HepG2 (cell line): ENCODE measurements around the gene ASIC3. TPM values are rescaled to one million over a fixed set of nuclear protein-coding genes. Genes with fewer than 3 reads are reported as not detected.

Experiments used
- CBFB ChIP-seq: sonication (generic); formaldehyde crosslinking; IDR thresholded peaks from 2 replicates; pipeline ENCODE4 v1.4.0; 2020; ENCODE audit warnings: missing genetic modification reagents
- CCDC6 ChIP-seq: sonication (generic); formaldehyde crosslinking; IDR thresholded peaks from 2 replicates; pipeline ENCODE4 v1.8.1; 2022; ENCODE audit warnings: mild to moderate bottlenecking, missing genetic modification reagents, moderate library complexity
- MBNL3 ChIP-seq: fragments of 250-450 bp; sonication (Bioruptor Pico); conservative IDR thresholded peaks from 2 replicates; pipeline ENCODE4 v1.8.0; 2022; ENCODE audit warnings: mild to moderate bottlenecking, inconsistent platforms
- NCOA2 ChIP-seq: sonication (generic); formaldehyde crosslinking; IDR thresholded peaks from 2 replicates; pipeline ENCODE4 v1.8.0; 2022; ENCODE audit warnings: inconsistent platforms
- TCF7 ChIP-seq: sonication (generic); IDR thresholded peaks from 2 replicates; pipeline ENCODE4 v1.6.1; 2016; ENCODE audit warnings: antibody characterized with exemption, low read depth
- TFAP4 ChIP-seq: sonication (generic); IDR thresholded peaks from 2 replicates; pipeline ENCODE4 v1.6.1; 2016; ENCODE audit warnings: low read depth, borderline replicate concordance
- ZBTB42 ChIP-seq: sonication (generic); formaldehyde crosslinking; IDR thresholded peaks from 2 replicates; pipeline ENCODE4 v1.5.0; 2020; ENCODE audit warnings: mild to moderate bottlenecking, missing genetic modification reagents
- ZHX1 ChIP-seq: sonication (generic); formaldehyde crosslinking; IDR thresholded peaks from 2 replicates; pipeline ENCODE4 v1.8.1; 2022; ENCODE audit warnings: low read depth, mild to moderate bottlenecking, missing genetic modification reagents
- ZNF563 ChIP-seq: sonication (generic); formaldehyde crosslinking; IDR thresholded peaks from 2 replicates; pipeline ENCODE4 v1.8.0; 2022; ENCODE audit warnings: mild to moderate bottlenecking, moderate library complexity, missing genetic modification reagents
- ZNF788 ChIP-seq: sonication (generic); formaldehyde crosslinking; IDR thresholded peaks from 2 replicates; pipeline ENCODE4 v1.5.0; 2020; ENCODE audit warnings: mild to moderate bottlenecking, missing genetic modification reagents, borderline replicate concordance
- ZNF800 ChIP-seq: sonication (generic); formaldehyde crosslinking; IDR thresholded peaks from 2 replicates; pipeline ENCODE4 v1.4.0; 2020; ENCODE audit warnings: missing genetic modification reagents
- ZXDC ChIP-seq: sonication (generic); formaldehyde crosslinking; IDR thresholded peaks from 2 replicates; pipeline ENCODE4 v1.5.0; 2020; ENCODE audit warnings: mild to moderate bottlenecking, missing genetic modification reagents
- polyA plus RNA-seq, 8 experiments: library from polyadenylated mRNA; depleted of rRNA in 3 of 8; stranded (reverse) in 7 of 8; unstranded in 1 of 8; fragments of >200 nt; fragmentation: Illumina TruSeq in 4 of 8; extraction: Trizol in 4 of 8; gene quantifications; 2 replicates each; pipeline versions ENCODE4 v1.2.1 to v1.2.3, GENCODE V29; 2011 to 2016; ENCODE audit warnings: low read depth in 4 of 8, missing spikeins in 1 of 8, mixed read lengths in 1 of 8; ENCODE audit not compliant: insufficient read depth in 1 of 8
- total RNA-seq, 5 experiments: library from RNA; depleted of rRNA; stranded (reverse); fragments of >200 nt; fragmentation: Illumina TruSeq; extraction: Trizol; gene quantifications; 2 replicates each; pipeline ENCODE4 v1.2.3, GENCODE V29; 2016; ENCODE audit warnings: low read depth in 1 of 5
- TF ChIP-seq, protein P1 (sequence below): sonication (generic); formaldehyde crosslinking; IDR thresholded peaks from 2 replicates; pipeline ENCODE4 v1.4.0; 2020; ENCODE audit warnings: missing genetic modification reagents
- TF ChIP-seq, protein P2 (sequence below): sonication (generic); formaldehyde crosslinking; IDR thresholded peaks from 2 replicates; pipeline ENCODE4 v1.5.1; 2020; ENCODE audit warnings: missing genetic modification reagents, mild to moderate bottlenecking, borderline replicate concordance

Gene ASIC3
- total and polyA plus RNA-seq, 2 of the 13 experiments (the other 11 are each of a cell fraction or from before 2014, with no cell fraction given), result 0.51 TPM; not detected in 1

GRCh38 chr7:151008511-151009323 is 39.6 kb upstream of the ASIC3 start (continued):
- TF ChIP-seq ZXDC (CRISPR knock-in tag), result no peak
- TF ChIP-seq CBFB (CRISPR knock-in tag), result no peak
- TF ChIP-seq TCF7, result no peak
- TF ChIP-seq, protein P1, sequence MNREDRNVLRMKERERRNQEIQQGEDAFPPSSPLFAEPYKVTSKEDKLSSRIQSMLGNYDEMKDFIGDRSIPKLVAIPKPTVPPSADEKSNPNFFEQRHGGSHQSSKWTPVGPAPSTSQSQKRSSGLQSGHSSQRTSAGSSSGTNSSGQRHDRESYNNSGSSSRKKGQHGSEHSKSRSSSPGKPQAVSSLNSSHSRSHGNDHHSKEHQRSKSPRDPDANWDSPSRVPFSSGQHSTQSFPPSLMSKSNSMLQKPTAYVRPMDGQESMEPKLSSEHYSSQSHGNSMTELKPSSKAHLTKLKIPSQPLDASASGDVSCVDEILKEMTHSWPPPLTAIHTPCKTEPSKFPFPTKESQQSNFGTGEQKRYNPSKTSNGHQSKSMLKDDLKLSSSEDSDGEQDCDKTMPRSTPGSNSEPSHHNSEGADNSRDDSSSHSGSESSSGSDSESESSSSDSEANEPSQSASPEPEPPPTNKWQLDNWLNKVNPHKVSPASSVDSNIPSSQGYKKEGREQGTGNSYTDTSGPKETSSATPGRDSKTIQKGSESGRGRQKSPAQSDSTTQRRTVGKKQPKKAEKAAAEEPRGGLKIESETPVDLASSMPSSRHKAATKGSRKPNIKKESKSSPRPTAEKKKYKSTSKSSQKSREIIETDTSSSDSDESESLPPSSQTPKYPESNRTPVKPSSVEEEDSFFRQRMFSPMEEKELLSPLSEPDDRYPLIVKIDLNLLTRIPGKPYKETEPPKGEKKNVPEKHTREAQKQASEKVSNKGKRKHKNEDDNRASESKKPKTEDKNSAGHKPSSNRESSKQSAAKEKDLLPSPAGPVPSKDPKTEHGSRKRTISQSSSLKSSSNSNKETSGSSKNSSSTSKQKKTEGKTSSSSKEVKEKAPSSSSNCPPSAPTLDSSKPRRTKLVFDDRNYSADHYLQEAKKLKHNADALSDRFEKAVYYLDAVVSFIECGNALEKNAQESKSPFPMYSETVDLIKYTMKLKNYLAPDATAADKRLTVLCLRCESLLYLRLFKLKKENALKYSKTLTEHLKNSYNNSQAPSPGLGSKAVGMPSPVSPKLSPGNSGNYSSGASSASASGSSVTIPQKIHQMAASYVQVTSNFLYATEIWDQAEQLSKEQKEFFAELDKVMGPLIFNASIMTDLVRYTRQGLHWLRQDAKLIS (CRISPR knock-in tag), result no peak
- TF ChIP-seq ZNF800, result peak; percentile 26; the same call in 1 of the 2 replicates
- peak; percentile 42; the same call in 1 of the 2 replicates for TF ChIP-seq NCOA2 (CRISPR knock-in tag)
- no peak for TF ChIP-seq MBNL3 (CRISPR knock-in tag)
- TF ChIP-seq TFAP4, result no peak
- peak; percentile 53; the same call in 1 of the 2 replicates for TF ChIP-seq ZNF788 (CRISPR knock-in tag)
- no peak for TF ChIP-seq ZHX1
- no peak for TF ChIP-seq CCDC6 (CRISPR knock-in tag)
- no peak for TF ChIP-seq ZBTB42
- TF ChIP-seq, protein P2, sequence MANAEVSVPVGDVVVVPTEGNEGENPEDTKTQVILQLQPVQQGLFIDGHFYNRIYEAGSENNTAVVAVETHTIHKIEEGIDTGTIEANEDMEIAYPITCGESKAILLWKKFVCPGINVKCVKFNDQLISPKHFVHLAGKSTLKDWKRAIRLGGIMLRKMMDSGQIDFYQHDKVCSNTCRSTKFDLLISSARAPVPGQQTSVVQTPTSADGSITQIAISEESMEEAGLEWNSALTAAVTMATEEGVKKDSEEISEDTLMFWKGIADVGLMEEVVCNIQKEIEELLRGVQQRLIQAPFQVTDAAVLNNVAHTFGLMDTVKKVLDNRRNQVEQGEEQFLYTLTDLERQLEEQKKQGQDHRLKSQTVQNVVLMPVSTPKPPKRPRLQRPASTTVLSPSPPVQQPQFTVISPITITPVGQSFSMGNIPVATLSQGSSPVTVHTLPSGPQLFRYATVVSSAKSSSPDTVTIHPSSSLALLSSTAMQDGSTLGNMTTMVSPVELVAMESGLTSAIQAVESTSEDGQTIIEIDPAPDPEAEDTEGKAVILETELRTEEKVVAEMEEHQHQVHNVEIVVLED (CRISPR knock-in tag), result no peak
- TF ChIP-seq ZNF563 (CRISPR knock-in tag), result no peak
